BJ (cell line): Measurements from ENCODE around the gene IDH2. TPM values are rescaled to one million over a fixed set of nuclear protein-coding genes. Genes with fewer than 3 reads are reported as not detected.

ENCODE experiments used
- CTCF ChIA-PET: fragments of 350-600 bp; formaldehyde crosslinking; extraction: SDS; loops from one replicate; lab custom pipeline; 2021; ENCODE audit warnings: antibody characterized with exemption, inconsistent platforms; lab: Yijun Ruan, JAX
- POLR2A ChIA-PET: fragments of 300-600 bp; sonication (Branson Sonifier 250); formaldehyde crosslinking; extraction: SDS; loops from one replicate; lab custom pipeline; 2021; ENCODE audit warnings: antibody characterized with exemption; lab: Charles Lee
- DNase-seq: peaks from one replicate; pipeline ENCODE4 v3.0.0-alpha.2; 2011; ENCODE audit warnings: low read depth
- H3K27me3 ChIP-seq: 2 replicates; pipeline ENCODE4 v1.6.0; 2011; ENCODE audit warnings: low read length; ENCODE audit not compliant: control insufficient read depth, insufficient read depth
- H3K36me3 ChIP-seq: 2 replicates; pipeline ENCODE4 v1.5.1; 2011; ENCODE audit warnings: low read length; ENCODE audit not compliant: control insufficient read depth, insufficient read depth
- H3K4me3 ChIP-seq: 2 replicates; pipeline ENCODE4 v1.5.1; 2011; ENCODE audit warnings: low read depth, mild to moderate bottlenecking, control low read depth, low read length
- CTCF ChIP-seq: IDR thresholded peaks from 2 replicates; pipeline ENCODE4 v1.5.1; 2011; ENCODE audit warnings: low read depth, mild to moderate bottlenecking, control low read depth, inconsistent platforms, low read length, moderate library complexity; ENCODE audit not compliant: insufficient read depth
- polyA plus RNA-seq: library from polyadenylated mRNA; depleted of rRNA; stranded (reverse); fragments of >200 nt; gene quantifications from 2 replicates; pipeline ENCODE4 v1.2.3, GENCODE V29; 2011

Gene IDH2
- polyA plus RNA-seq, 1 experiment, result 164 TPM

GRCh38 chr15:90091156-90091931 is 10.9 kb downstream of the IDH2 start:
- ChIA-PET POLR2A (no interaction called here), CTCF (interaction anchor here (0.7 kb wide), 1 partner anchor 339 kb away, joined by 3 read pairs; no protein-coding TSS in a partner anchor)
- Histone ChIP-seq H3K27me3 (no peaks in the 10 kb centered on the region), H3K36me3 (peaks cover 24% of the 10 kb centered on the region), H3K4me3 (no peak overlapping the region)
- no peak for TF ChIP-seq CTCF
- DNase-seq, result no peak

GRCh38 chr15:90090226-90090848 is 11.9 kb downstream of the IDH2 start:
- POLR2A ChIA-PET, result no interaction called here
- CTCF ChIA-PET, result interaction anchor here (0.6 kb wide), 1 partner anchor 192 kb away, joined by 3 read pairs; no protein-coding TSS in a partner anchor
- H3K4me3 ChIP-seq, result no peak overlapping the region
- TF ChIP-seq CTCF, result no peak
- no peak for DNase-seq
- peaks cover 24% of the 10 kb centered on the region for H3K36me3 ChIP-seq
- no peaks in the 10 kb centered on the region for H3K27me3 ChIP-seq

- ChIA-PET POLR2A (no interaction called here), CTCF (interaction anchor here (0.6 to 2.8 kb wide), 5 partner anchors 12 to 657 kb away, joined by 3 to 11 read pairs (median 7); no protein-coding TSS in a partner anchor)
- Histone ChIP-seq H3K36me3 (peaks cover 39% of the 10 kb centered on the region), H3K4me3 (no peak overlapping the region), H3K27me3 (no peaks in the 10 kb centered on the region)
- TF ChIP-seq CTCF, result peak; percentile 32
- no peak for DNase-seq
These were observed 14.7 kb downstream of the IDH2 start for GRCh38 chr15:90087454-90088154.

- TF ChIP-seq CTCF, result peak; percentile 79
- Histone ChIP-seq H3K27me3 (no peaks in the 10 kb centered on the region), H3K4me3 (no peak overlapping the region), H3K36me3 (peaks cover 41% of the 10 kb centered on the region)
- ChIA-PET CTCF (interaction anchor here (0.5 to 2.8 kb wide), 6 partner anchors 11 to 277 kb away, joined by 3 to 11 read pairs (median 6); no protein-coding TSS in a partner anchor), POLR2A (no interaction called here)
- no peak for DNase-seq
These were observed 15.4 kb downstream of the IDH2 start for GRCh38 chr15:90086868-90087268.
